HG03460 (cell line): ENCODE results near the gene AGER.
"Not testable (repeated sequence)": the region's sequence is repeated elsewhere in the genome, so short reads cannot be mapped to it uniquely, and the experiment has no call there.

Source experiments
- ATAC-seq: cut with Tn5 transposase; IDR thresholded peaks from one replicate; pipeline ENCODE4 v1.9.1; 2021; ENCODE audit not compliant: unreplicated experiment

AGER gene

GRCh38 chr6:32151181-32151862 is 32.7 kb downstream of the AGER start:
- ATAC-seq, result no peak

- ATAC-seq, result no peak
Observed at GRCh38 chr6:32149932-32150870, 33.9 kb downstream of the AGER start.

- ATAC-seq, result no peak
Observed at GRCh38 chr6:32149092-32149755, 34.8 kb downstream of the AGER start.

GRCh38 chr6:32148289-32149091 is 35.6 kb downstream of the AGER start:
- ATAC-seq, result no peak

GRCh38 chr6:32147401-32148132 is 36.5 kb downstream of the AGER start:
- no peak for ATAC-seq

- ATAC-seq, result no peak
Observed at GRCh38 chr6:32146687-32147086, 37.4 kb downstream of the AGER start.

GRCh38 chr6:32146287-32146686 is 37.8 kb downstream of the AGER start:
- ATAC-seq, result no peak

GRCh38 chr6:32144238-32144637 is 39.8 kb downstream of the AGER start:
- not testable (repeated sequence) for ATAC-seq

GRCh38 chr6:32140420-32141046 is 43.5 kb downstream of the AGER start:
- ATAC-seq, result no peak

GRCh38 chr6:32139590-32139989 is 44.5 kb downstream of the AGER start:
- ATAC-seq, result no peak

GRCh38 chr6:32137454-32137853 is 46.6 kb downstream of the AGER start:
- ATAC-seq, result no peak

- ATAC-seq, result no peak
Observed at GRCh38 chr6:32133786-32134185, 50.3 kb downstream of the AGER start.

- no peak for ATAC-seq
Observed at GRCh38 chr6:32132110-32132509, 51.9 kb downstream of the AGER start.

GRCh38 chr6:32131439-32131948 is 52.6 kb downstream of the AGER start:
- ATAC-seq, result no peak
